Dendritic cell treated with granulocyte-macrophage colony-stimulating factor and Interleukin-4, amounts not matched to agents 40 ng/mL and 50 ng/mL, for 4 days (primary cell): ENCODE results near the gene TIMM10B.
A peak's percentile ranks its signal among the peaks of the same experiment; 100 is the strongest.

Experiments used
- H3K27ac Mint-ChIP-seq: one replicate; pipeline ENCODE4 v1.8.0; 2022; ENCODE audit warnings: mild to moderate bottlenecking, mixed read lengths
- H3K27me3 Mint-ChIP-seq: one replicate; pipeline ENCODE4 v1.8.0; 2022; ENCODE audit warnings: mild to moderate bottlenecking, mixed read lengths
- H3K36me3 Mint-ChIP-seq: one replicate; pipeline ENCODE4 v1.8.0; 2022; ENCODE audit warnings: low read depth, mixed read lengths
- H3K4me1 Mint-ChIP-seq: one replicate; pipeline ENCODE4 v1.8.0; 2022; ENCODE audit warnings: low read depth, mixed read lengths
- H3K4me3 Mint-ChIP-seq: one replicate; pipeline ENCODE4 v1.8.0; 2022; ENCODE audit warnings: mild to moderate bottlenecking, moderate library complexity, mixed read lengths
- H3K9me3 Mint-ChIP-seq: one replicate; pipeline ENCODE4 v1.8.0; 2022; ENCODE audit warnings: mixed read lengths
- intact Hi-C: fragments of 100-400 bp; cut with micrococcal nuclease; formaldehyde crosslinking; loops from one replicate; pipeline ENCODE4 v1.15.0; 2022

Gene TIMM10B

GRCh38 chr11:6480299-6480914, 894 bp upstream of the TIMM10B start:
- intact Hi-C loops = loop anchor here (2.0 to 5.0 kb wide), 4 partner anchors 90 to 246 kb away; partner anchors contain the start of genes FHIP1B, ILK, RRP8 and SMPD1
- no peaks in the 10 kb centered on the region for H3K9me3 Mint-ChIP-seq
- H3K27me3 Mint-ChIP-seq = no peaks in the 10 kb centered on the region
- H3K27ac Mint-ChIP-seq = peak overlapping the region; percentile 96
- peaks cover 68% of the 10 kb centered on the region for H3K36me3 Mint-ChIP-seq
- H3K4me3 Mint-ChIP-seq = peak overlapping the region; percentile 95
- peaks cover 49% of the 10 kb centered on the region for H3K4me1 Mint-ChIP-seq

- H3K9me3 Mint-ChIP-seq = no peaks in the 10 kb centered on the region
- H3K27me3 Mint-ChIP-seq = no peaks in the 10 kb centered on the region
- H3K36me3 Mint-ChIP-seq = peaks cover 62% of the 10 kb centered on the region
- peak overlapping the region; percentile 96 for H3K27ac Mint-ChIP-seq
- intact Hi-C loops = loop anchor here (1.0 to 5.0 kb wide), 5 partner anchors 91 to 247 kb away; partner anchors contain the start of genes FHIP1B, ILK, MRPL17 and RRP8
- H3K4me1 Mint-ChIP-seq = peaks cover 38% of the 10 kb centered on the region
- peak overlapping the region; percentile 95 for H3K4me3 Mint-ChIP-seq
Observed at GRCh38 chr11:6481924-6482275, 599 bp downstream of the TIMM10B start.

GRCh38 chr11:6482441-6482840, 1.1 kb downstream of the TIMM10B start:
- peak overlapping the region; percentile 96 for H3K27ac Mint-ChIP-seq
- H3K27me3 Mint-ChIP-seq = no peaks in the 10 kb centered on the region

GRCh38 chr11:6483015-6483414, 1.7 kb downstream of the TIMM10B start:
- H3K27me3 Mint-ChIP-seq = no peaks in the 10 kb centered on the region
- peak overlapping the region; percentile 96 for H3K27ac Mint-ChIP-seq
- peak overlapping the region; percentile 50 for H3K4me3 Mint-ChIP-seq
- peaks cover 52% of the 10 kb centered on the region for H3K36me3 Mint-ChIP-seq
- intact Hi-C loops = loop anchor here (5.0 kb wide), 2 partner anchors 119 to 134 kb away; partner anchors contain the start of genes ILK, RRP8 and TPP1
- no peaks in the 10 kb centered on the region for H3K9me3 Mint-ChIP-seq
- peaks cover 38% of the 10 kb centered on the region for H3K4me1 Mint-ChIP-seq

More at GRCh38 chr11:6482441-6482840, 1.1 kb downstream of the TIMM10B start:
- H3K4me1 Mint-ChIP-seq = peaks cover 38% of the 10 kb centered on the region
- peak overlapping the region; percentile 95 for H3K4me3 Mint-ChIP-seq
- H3K9me3 Mint-ChIP-seq = no peaks in the 10 kb centered on the region
- peaks cover 57% of the 10 kb centered on the region for H3K36me3 Mint-ChIP-seq
- intact Hi-C loops = loop anchor here (5.0 kb wide), 2 partner anchors 120 to 135 kb away; partner anchors contain the start of genes ILK, RRP8 and TPP1

- Mint-ChIP-seq H3K27me3 (no peaks in the 10 kb centered on the region), H3K9me3 (no peaks in the 10 kb centered on the region), H3K4me3 (no peak overlapping the region), H3K36me3 (peaks cover 54% of the 10 kb centered on the region), H3K4me1 (peaks cover 19% of the 10 kb centered on the region), H3K27ac (no peak overlapping the region)
- intact Hi-C loops = no loop called here
Observed at GRCh38 chr11:6485661-6486060, 4.4 kb downstream of the TIMM10B start.

GRCh38 chr11:6486256-6486655, 5.0 kb downstream of the TIMM10B start:
- H3K4me3 Mint-ChIP-seq = no peak overlapping the region
- H3K27ac Mint-ChIP-seq = no peak overlapping the region
- H3K4me1 Mint-ChIP-seq = peaks cover 14% of the 10 kb centered on the region
- H3K27me3 Mint-ChIP-seq = no peaks in the 10 kb centered on the region
- H3K9me3 Mint-ChIP-seq = no peaks in the 10 kb centered on the region
- H3K36me3 Mint-ChIP-seq = peaks cover 54% of the 10 kb centered on the region
- intact Hi-C loops = no loop called here

- no peak overlapping the region for H3K4me3 Mint-ChIP-seq
- H3K27ac Mint-ChIP-seq = no peak overlapping the region
- H3K27me3 Mint-ChIP-seq = no peaks in the 10 kb centered on the region
- intact Hi-C loops = no loop called here
- peaks cover 53% of the 10 kb centered on the region for H3K36me3 Mint-ChIP-seq
- H3K4me1 Mint-ChIP-seq = peaks cover 14% of the 10 kb centered on the region
- H3K9me3 Mint-ChIP-seq = no peaks in the 10 kb centered on the region
Observed at GRCh38 chr11:6486938-6487337, 5.6 kb downstream of the TIMM10B start.

GRCh38 chr11:6488342-6488741, 7.0 kb downstream of the TIMM10B start:
- Mint-ChIP-seq H3K27me3 (no peaks in the 10 kb centered on the region), H3K9me3 (no peaks in the 10 kb centered on the region), H3K4me1 (peaks cover 3% of the 10 kb centered on the region), H3K27ac (no peak overlapping the region), H3K4me3 (no peak overlapping the region), H3K36me3 (peaks cover 54% of the 10 kb centered on the region)
- intact Hi-C loops = no loop called here

GRCh38 chr11:6488821-6489220, 7.5 kb downstream of the TIMM10B start:
- Mint-ChIP-seq H3K4me3 (no peak overlapping the region), H3K27me3 (no peaks in the 10 kb centered on the region), H3K9me3 (no peaks in the 10 kb centered on the region), H3K4me1 (no peaks in the 10 kb centered on the region), H3K36me3 (peaks cover 54% of the 10 kb centered on the region), H3K27ac (no peak overlapping the region)
- intact Hi-C loops = no loop called here

GRCh38 chr11:6489306-6489705, 8.0 kb downstream of the TIMM10B start:
- H3K4me3 Mint-ChIP-seq = no peak overlapping the region
- no peaks in the 10 kb centered on the region for H3K9me3 Mint-ChIP-seq
- H3K27me3 Mint-ChIP-seq = no peaks in the 10 kb centered on the region
- intact Hi-C loops = no loop called here
- H3K27ac Mint-ChIP-seq = no peak overlapping the region
- no peaks in the 10 kb centered on the region for H3K4me1 Mint-ChIP-seq
- peaks cover 59% of the 10 kb centered on the region for H3K36me3 Mint-ChIP-seq

GRCh38 chr11:6497069-6497839, 16.0 kb downstream of the TIMM10B start, which contains the start of gene DNHD1:
TSS of gene DNHD1 (plus strand) at chr11:6497280. CDS start at chr11:6498216, 936 bp downstream.
- intact Hi-C loops = no loop called here
- Mint-ChIP-seq H3K36me3 (peaks cover 85% of the 10 kb centered on the region), H3K4me1 (no peaks in the 10 kb centered on the region), H3K27me3 (no peaks in the 10 kb centered on the region), H3K27ac (no peak within 1 kb of the TSS), H3K4me3 (no peak within 1 kb of the TSS), H3K9me3 (no peaks in the 10 kb centered on the region)

- no peaks in the 10 kb centered on the region for H3K4me1 Mint-ChIP-seq
- peaks cover 85% of the 10 kb centered on the region for H3K36me3 Mint-ChIP-seq
- no peaks in the 10 kb centered on the region for H3K27me3 Mint-ChIP-seq
- intact Hi-C loops = no loop called here
- no peak overlapping the region for H3K27ac Mint-ChIP-seq
- H3K9me3 Mint-ChIP-seq = no peaks in the 10 kb centered on the region
- H3K4me3 Mint-ChIP-seq = no peak overlapping the region
Observed at GRCh38 chr11:6498121-6498520, 16.8 kb downstream of the TIMM10B start.

GRCh38 chr11:6498544-6498943, 17.2 kb downstream of the TIMM10B start:
- peaks cover 85% of the 10 kb centered on the region for H3K36me3 Mint-ChIP-seq
- intact Hi-C loops = no loop called here
- no peaks in the 10 kb centered on the region for H3K9me3 Mint-ChIP-seq
- no peak overlapping the region for H3K27ac Mint-ChIP-seq
- H3K4me3 Mint-ChIP-seq = no peak overlapping the region
- no peaks in the 10 kb centered on the region for H3K4me1 Mint-ChIP-seq
- H3K27me3 Mint-ChIP-seq = no peaks in the 10 kb centered on the region

GRCh38 chr11:6502382-6502781, 21.1 kb downstream of the TIMM10B start:
- Mint-ChIP-seq H3K9me3 (no peaks in the 10 kb centered on the region), H3K36me3 (peaks cover 76% of the 10 kb centered on the region), H3K4me1 (no peaks in the 10 kb centered on the region), H3K4me3 (no peak overlapping the region), H3K27me3 (no peaks in the 10 kb centered on the region), H3K27ac (no peak overlapping the region)
- intact Hi-C loops = no loop called here
